MCF 10A (cell line): ENCODE measurements around the gene HNRNPH3. TPM values are rescaled to one million over a fixed set of nuclear protein-coding genes. Genes with fewer than 3 reads are reported as not detected.
"Not testable (repeated sequence)": the region's sequence is repeated elsewhere in the genome, so short reads cannot be mapped to it uniquely, and the experiment has no call there.

Experiments
- BruUV-seq: library from RNA; stranded (reverse); fragments of 400-500 nt; replicated peaks from 2 replicates; lab custom pipeline; 2021; lab: Mats Ljungman, UMichigan
- CTCF ChIA-PET: fragments of 300-600 bp; sonication (Branson Sonifier 250); formaldehyde crosslinking; extraction: SDS; loops from one replicate; lab custom pipeline; 2021; ENCODE audit warnings: antibody characterized with exemption, inconsistent platforms; lab: Yijun Ruan, JAX
- POLR2A ChIA-PET: fragments of 300-600, 350-650 bp; sonication (Branson Sonifier 250); formaldehyde crosslinking; extraction: SDS; loops from one replicate; lab custom pipeline; 2020; ENCODE audit warnings: antibody characterized with exemption, inconsistent platforms; lab: Yijun Ruan, JAX
- DNase-seq: peaks from one replicate; pipeline ENCODE4 v3.0.0-alpha.2; 2018; ENCODE audit not compliant: unreplicated experiment
- H3K27ac Mint-ChIP-seq: one replicate; pipeline ENCODE4 v1.8.0; 2022; ENCODE audit warnings: mild to moderate bottlenecking, low read depth, mixed read lengths; ENCODE audit not compliant: unreplicated experiment
- H3K27me3 Mint-ChIP-seq: one replicate; pipeline ENCODE4 v1.8.0; 2022; ENCODE audit warnings: mixed read lengths; ENCODE audit not compliant: insufficient read depth, unreplicated experiment
- H3K36me3 Mint-ChIP-seq: one replicate; pipeline ENCODE4 v1.8.0; 2022; ENCODE audit warnings: mild to moderate bottlenecking, moderate library complexity, mixed read lengths; ENCODE audit not compliant: insufficient read depth, unreplicated experiment
- H3K4me1 Mint-ChIP-seq: one replicate; pipeline ENCODE4 v1.8.0; 2022; ENCODE audit warnings: mixed read lengths; ENCODE audit not compliant: insufficient read depth, unreplicated experiment
- H3K4me3 Mint-ChIP-seq: one replicate; pipeline ENCODE4 v1.8.0; 2022; ENCODE audit warnings: mild to moderate bottlenecking, moderate library complexity, mixed read lengths; ENCODE audit not compliant: unreplicated experiment
- H3K9me3 Mint-ChIP-seq: one replicate; pipeline ENCODE4 v1.8.0; 2022; ENCODE audit warnings: mixed read lengths; ENCODE audit not compliant: unreplicated experiment
- CTCF ChIP-seq: fragments of 200-600 bp; IDR thresholded peaks from one replicate; pipeline ENCODE4 v1.8.0; 2022; ENCODE audit warnings: antibody characterized with exemption, mild to moderate bottlenecking; ENCODE audit not compliant: unreplicated experiment
- intact Hi-C: fragments of 100-400 bp; cut with micrococcal nuclease; formaldehyde crosslinking; loops from 2 replicates; pipeline ENCODE4 v1.14.1; 2022
- total RNA-seq: library from RNA; stranded (reverse); gene quantifications from 2 replicates; pipeline ENCODE4 v1.2.3, GENCODE V29; 2022

HNRNPH3 gene
- total RNA-seq, 1 experiment from 2014 or later = 216 TPM

DNA sequence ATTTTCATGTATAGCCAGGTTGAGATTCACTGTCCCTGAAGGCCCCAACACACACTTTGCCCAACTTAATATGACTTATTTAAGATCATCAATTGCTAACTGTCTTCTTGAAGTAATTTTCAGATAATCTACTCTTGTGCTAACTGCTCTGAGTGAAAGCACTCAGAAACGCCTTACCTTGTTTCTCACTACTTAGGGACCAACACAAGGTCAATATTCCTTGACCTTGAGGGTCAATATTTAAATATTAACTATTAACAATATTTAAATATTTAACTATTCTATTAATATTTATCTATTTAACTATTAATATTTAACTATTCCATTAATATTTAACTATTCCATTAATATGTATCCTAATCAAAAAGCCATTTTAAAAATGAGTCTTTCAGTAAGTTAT is 26.0 kb upstream of the HNRNPH3 start:
- POLR2A ChIA-PET = interaction anchor here (0.6 kb wide), 1 partner anchor 85 kb away, joined by 3 read pairs; no protein-coding TSS in a partner anchor
- no peaks in the 10 kb centered on the region for H3K36me3 Mint-ChIP-seq
- no peaks in the 10 kb centered on the region for H3K4me1 Mint-ChIP-seq
- intact Hi-C loops = no loop called here
- no peak overlapping the region for H3K27ac Mint-ChIP-seq
- H3K27me3 Mint-ChIP-seq = no peaks in the 10 kb centered on the region
- no peak for TF ChIP-seq CTCF
- DNase-seq = no peak
- BruUV-seq = no TSS peak
- H3K4me3 Mint-ChIP-seq = no peak overlapping the region
- CTCF ChIA-PET = interaction anchor here (1.7 kb wide), 1 partner anchor 93 kb away, joined by 10 read pairs; no protein-coding TSS in a partner anchor
- no peaks in the 10 kb centered on the region for H3K9me3 Mint-ChIP-seq

- ChIA-PET POLR2A (no interaction called here), CTCF (interaction anchor here (1.4 to 1.6 kb wide), 2 partner anchors 8 to 98 kb away, joined by 6 read pairs; no protein-coding TSS in a partner anchor)
- intact Hi-C loops = no loop called here
- no peaks in the 10 kb centered on the region for H3K36me3 Mint-ChIP-seq
- H3K27ac Mint-ChIP-seq = no peak overlapping the region
- no peaks in the 10 kb centered on the region for H3K27me3 Mint-ChIP-seq
- no peaks in the 10 kb centered on the region for H3K4me1 Mint-ChIP-seq
- no peak overlapping the region for H3K4me3 Mint-ChIP-seq
- H3K9me3 Mint-ChIP-seq = no peaks in the 10 kb centered on the region
- no TSS peak for BruUV-seq
- DNase-seq = no peak
- TF ChIP-seq CTCF = no peak
Observed at GRCh38 chr10:68310531-68310930, 21.3 kb upstream of the HNRNPH3 start.

DNA sequence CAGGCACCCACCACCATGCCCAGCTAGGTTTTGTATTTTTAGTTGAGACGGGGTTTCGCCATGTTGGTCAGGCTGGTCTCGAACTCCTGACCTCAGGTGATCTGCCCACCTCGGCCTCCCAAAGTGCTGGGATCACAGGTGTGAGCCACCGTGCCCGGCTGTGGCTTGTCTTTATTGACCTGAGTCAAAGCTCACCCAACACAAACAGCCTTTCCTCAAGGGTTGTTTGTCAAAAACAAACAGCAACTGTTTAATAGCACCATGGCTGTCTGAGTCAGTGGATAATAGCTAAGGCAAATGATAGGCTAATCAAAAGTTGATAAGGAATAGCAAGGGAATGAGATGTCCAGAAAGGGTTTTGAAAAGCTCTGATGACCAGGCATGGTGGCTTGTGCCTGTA is 16.9 kb upstream of the HNRNPH3 start:
- H3K27me3 Mint-ChIP-seq, DNase-seq, H3K4me1 Mint-ChIP-seq, H3K36me3 Mint-ChIP-seq, H3K4me3 Mint-ChIP-seq, H3K27ac Mint-ChIP-seq, H3K9me3 Mint-ChIP-seq, intact Hi-C loops, BruUV-seq: not testable (repeated sequence)
- POLR2A ChIA-PET = interaction anchor here (0.5 to 1.1 kb wide), 3 partner anchors 14 to 86 kb away, joined by 3 to 4 read pairs (median 3); no protein-coding TSS in a partner anchor
- CTCF ChIA-PET = interaction anchor here (0.7 to 4.1 kb wide), 4 partner anchors 14 to 102 kb away, joined by 3 to 27 read pairs (median 6); no protein-coding TSS in a partner anchor

DNA sequence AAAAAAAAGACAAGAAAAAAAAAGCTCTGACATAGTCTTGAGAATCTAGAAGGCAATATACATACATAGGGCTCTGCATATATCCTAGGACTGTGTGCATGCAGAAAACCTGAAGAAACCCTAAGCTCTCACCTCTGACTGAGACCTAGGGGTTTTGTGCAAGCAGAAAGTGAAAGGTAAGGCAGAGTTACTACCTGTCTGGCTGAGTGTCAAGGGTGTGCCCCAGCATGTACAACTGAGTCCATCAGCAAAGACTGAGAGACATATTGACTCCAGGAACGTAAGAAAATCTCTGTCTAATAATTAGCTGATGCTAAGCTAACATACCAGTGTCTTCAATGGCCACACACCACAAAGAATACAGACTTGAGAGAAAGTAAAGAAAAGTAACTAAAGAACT is 16.3 kb upstream of the HNRNPH3 start:
- TF ChIP-seq CTCF = no peak
- no peak for DNase-seq
- H3K4me1 Mint-ChIP-seq = peaks cover 6% of the 10 kb centered on the region
- H3K9me3 Mint-ChIP-seq = no peaks in the 10 kb centered on the region
- H3K36me3 Mint-ChIP-seq = no peaks in the 10 kb centered on the region
- CTCF ChIA-PET = interaction anchor here (0.7 to 4.1 kb wide), 4 partner anchors 14 to 103 kb away, joined by 3 to 27 read pairs (median 6); no protein-coding TSS in a partner anchor
- H3K4me3 Mint-ChIP-seq = no peak overlapping the region
- no peaks in the 10 kb centered on the region for H3K27me3 Mint-ChIP-seq
- H3K27ac Mint-ChIP-seq = no peak overlapping the region
- no TSS peak for BruUV-seq
- intact Hi-C loops = no loop called here
- POLR2A ChIA-PET = interaction anchor here (0.5 to 1.1 kb wide), 2 partner anchors 14 to 15 kb away, joined by 3 to 4 read pairs; no protein-coding TSS in a partner anchor
